ENCODE data around the gene TUBG1.

DNA sequence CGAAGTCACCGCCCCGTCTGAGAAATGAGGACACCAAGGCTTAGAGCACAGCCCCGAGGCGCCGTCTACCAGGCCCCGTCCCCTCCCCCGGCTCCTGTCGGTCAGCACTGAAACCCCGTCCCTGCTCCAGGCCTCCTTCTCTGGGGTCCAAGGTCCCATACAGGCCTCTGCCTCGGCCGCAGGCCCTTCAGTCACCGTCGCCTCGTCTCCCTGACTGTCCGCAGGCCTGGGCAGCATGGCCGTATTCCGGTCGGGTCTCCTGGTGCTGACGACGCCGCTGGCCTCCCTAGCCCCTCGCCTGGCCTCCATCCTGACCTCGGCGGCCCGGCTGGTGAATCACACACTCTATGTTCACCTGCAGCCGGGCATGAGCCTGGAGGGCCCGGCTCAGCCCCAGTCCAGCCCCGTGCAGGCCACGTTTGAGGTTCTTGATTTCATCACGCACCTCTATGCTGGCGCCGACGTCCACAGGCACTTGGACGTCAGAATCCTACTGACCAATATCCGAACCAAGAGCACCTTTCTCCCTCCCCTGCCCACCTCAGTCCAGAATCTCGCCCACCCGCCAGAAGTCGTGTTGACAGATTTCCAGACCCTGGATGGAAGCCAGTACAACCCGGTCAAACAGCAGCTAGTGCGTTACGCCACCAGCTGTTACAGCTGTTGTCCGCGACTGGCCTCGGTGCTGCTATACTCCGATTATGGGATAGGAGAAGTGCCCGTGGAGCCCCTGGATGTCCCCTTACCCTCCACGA is 46.9 kb upstream of the TUBG1 start:
- TF ChIP-seq, protein P1, sequence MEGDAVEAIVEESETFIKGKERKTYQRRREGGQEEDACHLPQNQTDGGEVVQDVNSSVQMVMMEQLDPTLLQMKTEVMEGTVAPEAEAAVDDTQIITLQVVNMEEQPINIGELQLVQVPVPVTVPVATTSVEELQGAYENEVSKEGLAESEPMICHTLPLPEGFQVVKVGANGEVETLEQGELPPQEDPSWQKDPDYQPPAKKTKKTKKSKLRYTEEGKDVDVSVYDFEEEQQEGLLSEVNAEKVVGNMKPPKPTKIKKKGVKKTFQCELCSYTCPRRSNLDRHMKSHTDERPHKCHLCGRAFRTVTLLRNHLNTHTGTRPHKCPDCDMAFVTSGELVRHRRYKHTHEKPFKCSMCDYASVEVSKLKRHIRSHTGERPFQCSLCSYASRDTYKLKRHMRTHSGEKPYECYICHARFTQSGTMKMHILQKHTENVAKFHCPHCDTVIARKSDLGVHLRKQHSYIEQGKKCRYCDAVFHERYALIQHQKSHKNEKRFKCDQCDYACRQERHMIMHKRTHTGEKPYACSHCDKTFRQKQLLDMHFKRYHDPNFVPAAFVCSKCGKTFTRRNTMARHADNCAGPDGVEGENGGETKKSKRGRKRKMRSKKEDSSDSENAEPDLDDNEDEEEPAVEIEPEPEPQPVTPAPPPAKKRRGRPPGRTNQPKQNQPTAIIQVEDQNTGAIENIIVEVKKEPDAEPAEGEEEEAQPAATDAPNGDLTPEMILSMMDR (IDR thresholded peaks at IDR 0.05), result no peak
- TF ChIP-seq CHD2 (IDR thresholded peaks at IDR 0.05; ENCODE audit: low read length, partially characterized antibody), result no peak

Measured in SK-N-SH (cell line).